Esophagus muscularis mucosa (tissue), 4 donors: Measurements from ENCODE around the gene SNED1. TPM values are rescaled to one million over a fixed set of nuclear protein-coding genes. Genes with fewer than 3 reads are reported as not detected.

Experiments
- DNase-seq: peaks from one replicate; pipeline ENCODE4 v3.0.0-alpha.2; 2017; ENCODE audit errors: extremely low spot score
- H3K27ac ChIP-seq, 4 donors: fragments of 200-600 bp; sonication (generic); replicated peaks in 1 of 4; 1 replicate in 3 of 4; 2 replicates in 1 of 4; pipeline ENCODE4 v1.5.1; 2016 to 2019; ENCODE audit warnings: mild to moderate bottlenecking in 1 of 4
- H3K27me3 ChIP-seq, 4 donors: fragments of 200-600 bp; sonication (generic); one replicate each; pipeline versions ENCODE4 v1.5.1 to v1.6.0; 2016 to 2019
- H3K36me3 ChIP-seq, 4 donors: fragments of 200-600 bp; sonication (generic); one replicate each; pipeline ENCODE4 v1.5.1; 2016 to 2019
- H3K4me1 ChIP-seq, 4 donors: fragments of 200-600 bp; sonication (generic); one replicate each; pipeline ENCODE4 v1.5.1; 2016 to 2019
- H3K4me3 ChIP-seq, 4 donors: fragments of 200-600 bp; sonication (generic); 1 replicate in 2 of 4; 2 replicates in 2 of 4; pipeline ENCODE4 v1.5.1; 2016 to 2019; ENCODE audit warnings: mild to moderate bottlenecking in 4 of 4, moderate library complexity in 1 of 4
- H3K9me3 ChIP-seq, 4 donors: fragments of 200-600 bp; sonication (generic); 1 replicate in 3 of 4; 2 replicates in 1 of 4; pipeline ENCODE4 v1.5.1; 2016 to 2019
- EP300 ChIP-seq: sonication (generic); formaldehyde crosslinking; IDR thresholded peaks from one replicate; pipeline ENCODE4 v1.6.1; 2017; ENCODE audit warnings: antibody characterized with exemption
- POLR2A ChIP-seq: fragments of 450-650 bp; IDR thresholded peaks from one replicate; pipeline ENCODE4 v1.6.1; 2017; ENCODE audit warnings: antibody characterized with exemption, moderate library complexity, mild to moderate bottlenecking, low read depth
- POLR2AphosphoS5 ChIP-seq, 2 donors: sonication (generic); formaldehyde crosslinking; IDR thresholded peaks; one replicate each; pipeline ENCODE4 v1.6.1; 2017; ENCODE audit warnings: antibody characterized with exemption in 2 of 2
- WGBS: methylation state at CpG from one replicate; pipeline ENCODE4 v1.1.5; 2018; 5-methylcytosine and 5-hydroxymethylcytosine counted together
- intact Hi-C: fragments of 100-400 bp; cut with DNase I; formaldehyde crosslinking; loops from one replicate; pipeline ENCODE4 v1.15.1; 2023
- total RNA-seq, 4 donors: library from RNA; depleted of rRNA; stranded (reverse); fragments of >200 nt; gene quantifications; one replicate each; pipeline versions ENCODE4 v1.1.0 to v1.2.1, GENCODE V29; 2016
- TF ChIP-seq, protein P1 (sequence below), 3 experiments: fragments of 200-600 bp in 2 of 3; fragments of 450-650 bp in 1 of 3; sonication (generic) in 2 of 3; IDR thresholded peaks; one replicate each; pipeline ENCODE4 v1.5.1; 2017 to 2019; ENCODE audit warnings: antibody characterized with exemption in 3 of 3, mild to moderate bottlenecking in 2 of 3, moderate library complexity in 1 of 3

SNED1 gene
- total RNA-seq, 4 donors from 2014 or later, result 7.3 to 14.1 (median 11.6) TPM

DNA sequence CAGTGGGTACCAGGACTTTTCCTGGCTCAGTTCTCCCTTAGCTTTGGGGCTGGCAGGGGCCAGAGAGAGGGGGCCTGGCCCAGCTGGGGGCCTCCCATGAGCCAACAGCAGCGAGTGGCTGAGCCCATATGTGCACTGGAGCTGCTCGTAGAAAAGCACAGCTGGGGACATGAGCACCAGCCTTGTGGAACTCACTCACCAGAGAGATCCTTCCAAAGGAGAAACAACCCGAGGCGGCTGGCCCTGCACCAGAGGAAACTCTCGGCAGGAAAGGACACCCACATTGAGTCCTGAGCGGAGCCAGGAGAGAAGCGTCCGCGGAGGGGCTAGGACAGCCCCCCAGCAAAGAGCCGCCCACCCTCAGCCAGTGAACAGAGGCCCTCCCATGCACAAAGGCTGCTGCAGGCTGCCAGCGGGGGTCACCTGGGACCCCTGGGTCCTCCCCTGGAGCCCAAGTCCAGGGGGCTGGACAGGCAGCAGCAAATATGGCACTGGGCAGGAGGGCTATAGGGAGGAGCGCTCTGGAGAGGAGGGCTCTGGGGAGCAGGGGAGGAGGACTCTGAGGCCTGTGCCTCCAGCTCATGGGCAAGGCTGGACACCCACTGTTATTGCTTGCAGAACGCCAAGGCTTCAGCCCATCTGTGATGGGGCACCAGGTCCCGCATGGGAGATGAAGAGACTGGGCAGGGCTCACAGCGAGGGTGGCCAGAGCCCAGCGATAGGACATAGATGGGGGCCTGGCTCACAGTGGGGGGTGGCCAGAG is 42.1 kb upstream of the SNED1 start:
- H3K4me3 ChIP-seq, result no peak overlapping the region
- H3K36me3 ChIP-seq, result no peaks in the 10 kb centered on the region
- intact Hi-C loops, result no loop called here
- H3K27me3 ChIP-seq, result peaks cover 0 to 61% (median 2%) of the 10 kb centered on the region in 4 donors
- WGBS, result 63% methylated on average over 6 of the region's 16 CpGs
- no peak for DNase-seq
- no peak overlapping the region for H3K27ac ChIP-seq
- no peaks in the 10 kb centered on the region for H3K9me3 ChIP-seq
- TF ChIP-seq, protein P1, sequence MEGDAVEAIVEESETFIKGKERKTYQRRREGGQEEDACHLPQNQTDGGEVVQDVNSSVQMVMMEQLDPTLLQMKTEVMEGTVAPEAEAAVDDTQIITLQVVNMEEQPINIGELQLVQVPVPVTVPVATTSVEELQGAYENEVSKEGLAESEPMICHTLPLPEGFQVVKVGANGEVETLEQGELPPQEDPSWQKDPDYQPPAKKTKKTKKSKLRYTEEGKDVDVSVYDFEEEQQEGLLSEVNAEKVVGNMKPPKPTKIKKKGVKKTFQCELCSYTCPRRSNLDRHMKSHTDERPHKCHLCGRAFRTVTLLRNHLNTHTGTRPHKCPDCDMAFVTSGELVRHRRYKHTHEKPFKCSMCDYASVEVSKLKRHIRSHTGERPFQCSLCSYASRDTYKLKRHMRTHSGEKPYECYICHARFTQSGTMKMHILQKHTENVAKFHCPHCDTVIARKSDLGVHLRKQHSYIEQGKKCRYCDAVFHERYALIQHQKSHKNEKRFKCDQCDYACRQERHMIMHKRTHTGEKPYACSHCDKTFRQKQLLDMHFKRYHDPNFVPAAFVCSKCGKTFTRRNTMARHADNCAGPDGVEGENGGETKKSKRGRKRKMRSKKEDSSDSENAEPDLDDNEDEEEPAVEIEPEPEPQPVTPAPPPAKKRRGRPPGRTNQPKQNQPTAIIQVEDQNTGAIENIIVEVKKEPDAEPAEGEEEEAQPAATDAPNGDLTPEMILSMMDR (IDR thresholded peaks at IDR 0.05), result no peak
- no peak for TF ChIP-seq POLR2AphosphoS5 (IDR thresholded peaks at IDR 0.05)
- TF ChIP-seq POLR2A, result no peak
- TF ChIP-seq EP300, result no peak
- H3K4me1 ChIP-seq, result peaks cover 13 to 21% (median 17%) of the 10 kb centered on the region in 4 donors

GRCh38 chr2:240956935-240957655 is 41.3 kb upstream of the SNED1 start:
- H3K36me3 ChIP-seq, result no peaks in the 10 kb centered on the region
- no peak for DNase-seq
- H3K27me3 ChIP-seq, result peaks cover 0 to 56% (median 2%) of the 10 kb centered on the region in 4 donors
- no peak overlapping the region for H3K4me3 ChIP-seq
- no peak overlapping the region for H3K27ac ChIP-seq
- intact Hi-C loops, result no loop called here
- H3K9me3 ChIP-seq, result no peaks in the 10 kb centered on the region
- 95% methylated on average over 30 of the region's 32 CpGs for WGBS
- no peak for TF ChIP-seq EP300
- TF ChIP-seq, protein P1 (IDR thresholded peaks at IDR 0.05), result no peak
- no peak for TF ChIP-seq POLR2A
- no peak for TF ChIP-seq POLR2AphosphoS5 (IDR thresholded peaks at IDR 0.05)
- peaks cover 14 to 27% (median 24%) of the 10 kb centered on the region in 4 donors for H3K4me1 ChIP-seq

- H3K4me1 ChIP-seq, result peaks cover 18 to 34% (median 31%) of the 10 kb centered on the region in 4 donors
- H3K36me3 ChIP-seq, result no peaks in the 10 kb centered on the region
- intact Hi-C loops, result no loop called here
- TF ChIP-seq POLR2A (no peak), POLR2AphosphoS5 (IDR thresholded peaks at IDR 0.05) (no peak), EP300 (no peak)
- TF ChIP-seq, protein P1 (IDR thresholded peaks at IDR 0.05), result no peak
- no peaks in the 10 kb centered on the region for H3K9me3 ChIP-seq
- H3K4me3 ChIP-seq, result no peak overlapping the region
- WGBS, result 85% methylated on average over 10 of the region's 17 CpGs
- no peak for DNase-seq
- no peak overlapping the region for H3K27ac ChIP-seq
- H3K27me3 ChIP-seq, result peaks cover 0 to 58% (median 2%) of the 10 kb centered on the region in 4 donors
These were observed 40.6 kb upstream of the SNED1 start for GRCh38 chr2:240957656-240958365.

DNA sequence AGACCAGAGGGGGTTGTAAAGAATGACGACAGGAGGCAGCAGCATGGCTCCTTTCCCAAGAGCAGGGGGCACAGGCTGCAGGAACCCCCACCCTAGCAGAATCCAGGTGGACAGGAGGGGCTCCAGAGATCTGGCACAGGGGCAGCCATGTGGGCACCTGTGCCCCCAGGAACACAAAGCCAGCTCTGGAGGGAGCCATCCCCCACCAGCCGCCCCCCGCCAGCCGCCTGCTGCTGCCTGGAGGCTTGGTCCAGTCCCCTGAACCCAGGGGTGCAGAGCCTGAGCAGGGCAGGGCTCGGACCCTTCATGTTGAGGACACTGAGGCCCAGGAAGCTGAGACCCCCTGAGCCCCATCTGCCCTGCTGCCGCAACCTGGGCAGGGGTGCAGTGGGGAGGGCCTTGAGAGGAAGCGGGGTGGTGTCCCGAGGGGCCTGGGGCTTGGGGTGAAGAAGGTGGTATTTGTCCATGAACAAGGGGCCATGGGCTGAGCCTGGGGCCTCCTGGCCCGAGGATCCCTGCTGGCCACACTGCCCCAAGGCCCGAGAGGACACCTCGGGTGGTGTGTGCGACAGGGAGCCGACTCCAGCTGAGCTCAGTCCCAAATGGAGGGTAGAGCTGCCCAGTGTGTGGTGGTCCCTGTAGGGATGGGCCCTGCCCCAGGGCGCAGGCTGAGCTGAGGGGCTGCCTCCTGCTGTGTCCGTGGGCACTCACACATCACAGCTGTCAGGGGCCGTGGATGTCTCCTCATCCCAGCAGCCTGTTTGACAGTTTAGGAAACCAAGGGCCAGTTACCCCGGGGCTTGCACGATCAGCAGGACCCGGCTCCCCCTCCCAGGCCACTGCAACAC is 39.8 kb upstream of the SNED1 start:
- intact Hi-C loops, result no loop called here
- no peak overlapping the region for H3K4me3 ChIP-seq
- TF ChIP-seq EP300, result no peak
- TF ChIP-seq, protein P1 (IDR thresholded peaks at IDR 0.05), result no peak
- TF ChIP-seq POLR2A, result no peak
- peaks cover 0 to 65% (median 2%) of the 10 kb centered on the region in 4 donors for H3K27me3 ChIP-seq
- no peaks in the 10 kb centered on the region for H3K36me3 ChIP-seq
- peaks cover 18 to 34% (median 31%) of the 10 kb centered on the region in 4 donors for H3K4me1 ChIP-seq
- 89% methylated on average over 7 of the region's 19 CpGs for WGBS
- H3K9me3 ChIP-seq, result no peaks in the 10 kb centered on the region
- no peak for DNase-seq
- H3K27ac ChIP-seq, result no peak overlapping the region
